ENCODE data around the gene EVX2. TPM values are rescaled to one million over a fixed set of nuclear protein-coding genes. Genes with fewer than 3 reads are reported as not detected.
A peak's percentile ranks its signal among the peaks of the same experiment; 100 is the strongest.

The EVX2 gene
- total RNA-seq, 1 donor from 2014 or later, result not detected

DNA sequence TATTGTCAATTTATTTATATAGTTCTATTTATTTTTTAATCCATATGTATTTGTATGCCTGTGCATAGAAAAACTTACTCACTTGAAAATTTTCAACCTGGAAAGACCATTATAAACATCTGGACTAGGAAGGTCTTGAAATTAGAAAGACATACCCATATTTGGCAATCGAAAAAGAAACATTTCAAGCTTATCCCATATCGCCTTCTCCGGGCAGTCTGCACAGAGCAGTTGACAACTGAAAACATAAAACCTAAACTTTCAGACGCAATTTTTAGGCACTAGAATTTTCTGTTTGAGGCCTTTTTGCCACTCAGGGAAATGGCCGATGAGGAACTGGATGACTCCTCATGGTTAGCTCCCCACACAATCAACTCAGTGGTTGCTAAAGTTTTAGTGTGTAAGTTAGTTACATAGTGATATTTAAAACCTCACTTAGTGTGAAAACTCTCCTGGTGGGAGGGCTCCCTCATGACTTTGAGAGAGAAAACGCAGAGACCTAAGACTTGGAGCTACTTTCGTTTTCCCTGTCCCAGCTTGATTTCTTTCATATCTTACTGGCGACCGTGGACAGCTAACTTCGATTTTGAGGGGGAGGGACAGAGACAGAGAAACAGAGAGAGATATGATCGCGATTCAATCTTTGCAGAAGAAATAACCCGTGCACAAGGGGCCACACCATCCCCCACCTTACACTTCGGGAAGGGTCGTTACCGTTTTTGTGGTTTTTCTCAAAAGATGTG lies 12.7 kb upstream of the EVX2 start:
- Histone ChIP-seq H3K4me1 (no peaks in the 10 kb centered on the region), H3K79me2 (ENCODE audit: low read depth) (no peaks in the 10 kb centered on the region), H3K27ac (no peak overlapping the region), H2AFZ (replicated peaks) (no peak overlapping the region), H3K4me3 (no peak overlapping the region), H3K9me3 (ENCODE audit: low read depth) (no peaks in the 10 kb centered on the region), H3K36me3 (no peaks in the 10 kb centered on the region), H3K27me3 (peaks cover 100% of the 10 kb centered on the region), H3K4me2 (no peak overlapping the region), H4K20me1 (ENCODE audit: low read depth) (peaks cover 93% of the 10 kb centered on the region), H3F3A (ENCODE audit: low read depth) (no peaks in the 10 kb centered on the region), H3K9ac (no peak overlapping the region)
- Mint-ChIP-seq H3K36me3 (no peaks in the 10 kb centered on the region), H3K4me1 (peaks cover 10% of the 10 kb centered on the region), H3K27ac (no peak overlapping the region), H3K9me3 (peaks cover 2% of the 10 kb centered on the region), H3K4me3 (peak overlapping the region; percentile 57), H3K27me3 (ENCODE audit: insufficient read depth, low read depth) (peaks cover 90% of the 10 kb centered on the region)
- TF ChIP-seq EZH2 (IDR thresholded peaks at IDR 0.05) (peak; percentile 61), EZH2phosphoT487 (IDR thresholded peaks at IDR 0.05) (no peak)
- no peak for DNase-seq (ENCODE audit: low spot score)

GRCh38 chr2:176095421-176095820 lies 11.7 kb upstream of the EVX2 start:
- H3K27me3 Mint-ChIP-seq (ENCODE audit: insufficient read depth, low read depth), result peaks cover 88% of the 10 kb centered on the region
- DNase-seq (ENCODE audit: low spot score), result no peak
- peaks cover 6% of the 10 kb centered on the region for H3K9me3 Mint-ChIP-seq
- Histone ChIP-seq H3K27me3 (peaks cover 100% of the 10 kb centered on the region), H3K27ac (no peak overlapping the region), H3K4me3 (no peak overlapping the region), H3K79me2 (ENCODE audit: low read depth) (no peaks in the 10 kb centered on the region), H4K20me1 (ENCODE audit: low read depth) (peaks cover 93% of the 10 kb centered on the region), H3K9ac (no peak overlapping the region), H3F3A (ENCODE audit: low read depth) (no peaks in the 10 kb centered on the region), H3K36me3 (no peaks in the 10 kb centered on the region), H3K4me1 (no peaks in the 10 kb centered on the region), H3K9me3 (ENCODE audit: low read depth) (no peaks in the 10 kb centered on the region), H3K4me2 (no peak overlapping the region), H2AFZ (replicated peaks) (no peak overlapping the region)
- TF ChIP-seq EZH2phosphoT487 (IDR thresholded peaks at IDR 0.05) (no peak), CTCF (IDR thresholded peaks at IDR 0.05) (no peak), EZH2 (IDR thresholded peaks at IDR 0.05) (no peak)
- H3K4me1 Mint-ChIP-seq, result peaks cover 10% of the 10 kb centered on the region
- H3K4me3 Mint-ChIP-seq, result no peak overlapping the region
- H3K36me3 Mint-ChIP-seq, result no peaks in the 10 kb centered on the region
- no peak overlapping the region for H3K27ac Mint-ChIP-seq

DNA sequence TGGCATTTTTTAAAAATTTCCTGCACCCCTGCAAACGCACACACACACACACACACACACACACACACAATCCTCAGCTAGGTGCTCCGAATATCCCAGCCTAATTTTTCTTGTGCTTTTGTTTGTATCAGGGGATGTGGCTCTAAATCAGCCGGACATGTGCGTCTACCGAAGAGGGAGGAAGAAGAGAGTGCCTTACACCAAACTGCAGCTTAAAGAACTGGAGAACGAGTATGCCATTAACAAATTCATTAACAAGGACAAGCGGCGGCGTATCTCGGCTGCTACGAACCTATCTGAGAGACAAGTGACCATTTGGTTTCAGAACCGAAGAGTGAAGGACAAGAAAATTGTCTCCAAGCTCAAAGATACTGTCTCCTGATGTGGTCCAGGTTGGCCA lies 10.6 kb upstream of the EVX2 start:
- Histone ChIP-seq H3K27ac (no peak overlapping the region), H4K20me1 (ENCODE audit: low read depth) (peaks cover 94% of the 10 kb centered on the region), H3K4me3 (no peak overlapping the region), H3F3A (ENCODE audit: low read depth) (no peaks in the 10 kb centered on the region), H3K9me3 (ENCODE audit: low read depth) (no peaks in the 10 kb centered on the region), H3K79me2 (ENCODE audit: low read depth) (no peaks in the 10 kb centered on the region), H3K4me1 (no peaks in the 10 kb centered on the region), H2AFZ (replicated peaks) (no peak overlapping the region), H3K4me2 (no peak overlapping the region), H3K36me3 (no peaks in the 10 kb centered on the region), H3K9ac (no peak overlapping the region), H3K27me3 (peaks cover 100% of the 10 kb centered on the region)
- Mint-ChIP-seq H3K27me3 (ENCODE audit: insufficient read depth, low read depth) (peaks cover 90% of the 10 kb centered on the region), H3K27ac (no peak overlapping the region), H3K36me3 (no peaks in the 10 kb centered on the region), H3K4me3 (no peak overlapping the region), H3K4me1 (peaks cover 10% of the 10 kb centered on the region), H3K9me3 (peaks cover 6% of the 10 kb centered on the region)
- DNase-seq (ENCODE audit: low spot score), result no peak
- TF ChIP-seq CTCF (IDR thresholded peaks at IDR 0.05) (no peak), EZH2 (IDR thresholded peaks at IDR 0.05) (no peak), EZH2phosphoT487 (IDR thresholded peaks at IDR 0.05) (no peak)

DNA sequence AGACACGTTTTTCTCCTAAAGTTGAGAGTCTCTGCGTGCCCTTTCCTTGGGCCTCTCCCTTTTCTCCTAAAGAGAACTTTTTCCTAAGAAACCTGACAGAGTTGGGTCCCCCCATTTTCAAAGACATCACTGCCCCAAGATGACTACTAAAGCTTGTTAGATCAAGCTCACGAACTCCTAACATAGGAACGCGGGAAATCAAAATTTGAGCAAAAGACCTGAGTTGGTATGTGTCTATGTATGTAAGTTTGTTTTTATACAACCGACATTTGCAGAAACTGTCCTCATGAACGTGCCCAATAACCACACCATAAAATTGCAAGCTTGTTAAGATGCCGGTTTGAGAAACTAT lies 10.1 kb upstream of the EVX2 start:
- Mint-ChIP-seq H3K27me3 (ENCODE audit: insufficient read depth, low read depth) (peaks cover 90% of the 10 kb centered on the region), H3K4me3 (peak overlapping the region; percentile 7), H3K9me3 (peaks cover 6% of the 10 kb centered on the region), H3K27ac (no peak overlapping the region), H3K36me3 (no peaks in the 10 kb centered on the region), H3K4me1 (peaks cover 10% of the 10 kb centered on the region)
- Histone ChIP-seq H3K9ac (no peak overlapping the region), H3K27ac (no peak overlapping the region), H2AFZ (replicated peaks) (no peak overlapping the region), H3K4me1 (no peaks in the 10 kb centered on the region), H3K27me3 (peaks cover 100% of the 10 kb centered on the region), H3K9me3 (ENCODE audit: low read depth) (no peaks in the 10 kb centered on the region), H3F3A (ENCODE audit: low read depth) (no peaks in the 10 kb centered on the region), H3K79me2 (ENCODE audit: low read depth) (no peaks in the 10 kb centered on the region), H3K36me3 (no peaks in the 10 kb centered on the region), H3K4me2 (no peak overlapping the region), H3K4me3 (no peak overlapping the region), H4K20me1 (ENCODE audit: low read depth) (peaks cover 94% of the 10 kb centered on the region)
- TF ChIP-seq EZH2phosphoT487 (IDR thresholded peaks at IDR 0.05) (no peak), CTCF (IDR thresholded peaks at IDR 0.05) (no peak), EZH2 (IDR thresholded peaks at IDR 0.05) (peak; percentile 87)
- DNase-seq (ENCODE audit: low spot score), result no peak

Data from neural progenitor cell (in vitro differentiated cells).